Stimulated activated CD8-positive, alpha-beta memory T cell treated with anti-CD3 and anti-CD28 coated beads, Interleukin-12 subunit alpha, Interleukin-12 subunit beta, amount 100 ng/mL, for 24 hours (primary cell): ENCODE results near the gene VTCN1.
"Not testable (repeated sequence)": the region's sequence is repeated elsewhere in the genome, so short reads cannot be mapped to it uniquely, and the experiment has no call there.

Experiments
- DNase-seq: peaks from one replicate; pipeline ENCODE4 v3.0.0-alpha.2; 2020; ENCODE audit errors: extremely low read depth

VTCN1 gene

GRCh38 chr1:117210831-117211261, at the start of gene VTCN1:
Gene VTCN1, minus strand, starts transcription at chr1:117210927. Its CDS starts 72 bp downstream, at chr1:117210855.
- no peak for DNase-seq

- no peak for DNase-seq
Measured at GRCh38 chr1:117258791-117259190, 48.1 kb upstream of the VTCN1 start.

GRCh38 chr1:117258075-117258474, 47.3 kb upstream of the VTCN1 start:
- DNase-seq: not testable (repeated sequence)

- no peak for DNase-seq
Measured at GRCh38 chr1:117257291-117257690, 46.6 kb upstream of the VTCN1 start.

GRCh38 chr1:117250061-117250606, 39.4 kb upstream of the VTCN1 start:
- no peak for DNase-seq

GRCh38 chr1:117244971-117245370, 34.2 kb upstream of the VTCN1 start:
- no peak for DNase-seq

GRCh38 chr1:117244306-117244705, 33.6 kb upstream of the VTCN1 start:
- DNase-seq: no peak

GRCh38 chr1:117241512-117241911, 30.8 kb upstream of the VTCN1 start:
- DNase-seq: no peak

- DNase-seq: no peak
Measured at GRCh38 chr1:117240547-117240946, 29.8 kb upstream of the VTCN1 start.

GRCh38 chr1:117239467-117239866, 28.7 kb upstream of the VTCN1 start:
- DNase-seq: no peak

GRCh38 chr1:117237726-117238381, 27.1 kb upstream of the VTCN1 start:
- no peak for DNase-seq

- DNase-seq: no peak
Measured at GRCh38 chr1:117235863-117236465, 25.2 kb upstream of the VTCN1 start.

- DNase-seq: no peak
Measured at GRCh38 chr1:117232531-117232930, 21.8 kb upstream of the VTCN1 start.

GRCh38 chr1:117231748-117232373, 21.1 kb upstream of the VTCN1 start:
- DNase-seq: no peak

- no peak for DNase-seq
Measured at GRCh38 chr1:117231312-117231711, 20.6 kb upstream of the VTCN1 start.

GRCh38 chr1:117229217-117229616, 18.5 kb upstream of the VTCN1 start:
- DNase-seq: no peak

- DNase-seq: no peak
Measured at GRCh38 chr1:117225931-117226330, 15.2 kb upstream of the VTCN1 start.

GRCh38 chr1:117216718-117217117, 6.0 kb upstream of the VTCN1 start:
- DNase-seq: no peak

- no peak for DNase-seq
Measured at GRCh38 chr1:117215733-117216462, 5.2 kb upstream of the VTCN1 start.

- no peak for DNase-seq
Measured at GRCh38 chr1:117215019-117215418, 4.3 kb upstream of the VTCN1 start.

- DNase-seq: no peak
Measured at GRCh38 chr1:117213046-117213445, 2.3 kb upstream of the VTCN1 start.

GRCh38 chr1:117210386-117210785, 341 bp downstream of the VTCN1 start:
- DNase-seq: no peak
